HG03558 (cell line): Measurements from ENCODE around the gene CASK.

ENCODE experiments used
- ATAC-seq: cut with Tn5 transposase; IDR thresholded peaks from one replicate; pipeline ENCODE4 v1.9.1; 2021; ENCODE audit warnings: moderate number of reproducible peaks; ENCODE audit not compliant: unreplicated experiment; ENCODE audit errors: extremely low read depth

The CASK gene

GRCh38 chrX:41482154-41482850 lies 441.1 kb downstream of the CASK start:
- no peak for ATAC-seq

- ATAC-seq = no peak
Measured at GRCh38 chrX:41481264-41482109, 441.9 kb downstream of the CASK start.

GRCh38 chrX:41480508-41481260 lies 442.7 kb downstream of the CASK start:
- no peak for ATAC-seq

- no peak for ATAC-seq
Measured at GRCh38 chrX:41478381-41478911, 444.9 kb downstream of the CASK start.

GRCh38 chrX:41475591-41476241 lies 447.6 kb downstream of the CASK start:
- ATAC-seq = no peak

GRCh38 chrX:41475191-41475590 lies 448.2 kb downstream of the CASK start:
- ATAC-seq = no peak

- ATAC-seq = no peak
Measured at GRCh38 chrX:41474726-41475100, 448.6 kb downstream of the CASK start.

GRCh38 chrX:41473936-41474725 lies 449.2 kb downstream of the CASK start:
- ATAC-seq = no peak

- no peak for ATAC-seq
Measured at GRCh38 chrX:41472231-41472815, 451.0 kb downstream of the CASK start.

GRCh38 chrX:41471786-41472185 lies 451.6 kb downstream of the CASK start:
- no peak for ATAC-seq

GRCh38 chrX:41470706-41471105 lies 452.6 kb downstream of the CASK start:
- no peak for ATAC-seq

- no peak for ATAC-seq
Measured at GRCh38 chrX:41468647-41469323, 454.6 kb downstream of the CASK start.
